HepG2 (cell line): Measurements from ENCODE around the gene UVSSA. TPM values are rescaled to one million over a fixed set of nuclear protein-coding genes. Genes with fewer than 3 reads are reported as not detected.

Experiments used
- ARHGAP35 ChIP-seq: sonication (generic); formaldehyde crosslinking; IDR thresholded peaks from 2 replicates; pipeline ENCODE4 v1.9.0; 2022; ENCODE audit warnings: mild to moderate bottlenecking, inconsistent platforms, moderate library complexity, missing genetic modification reagents, borderline replicate concordance
- CC2D1A ChIP-seq: sonication (generic); formaldehyde crosslinking; IDR thresholded peaks from 2 replicates; pipeline ENCODE4 v1.8.1; 2023; ENCODE audit warnings: mild to moderate bottlenecking, missing genetic modification reagents
- EEA1 ChIP-seq: sonication (generic); formaldehyde crosslinking; IDR thresholded peaks from 2 replicates; pipeline ENCODE4 v1.5.1; 2020; ENCODE audit warnings: mild to moderate bottlenecking, missing genetic modification reagents, borderline replicate concordance
- ESRRA ChIP-seq: sonication (generic); formaldehyde crosslinking; IDR thresholded peaks from 2 replicates; pipeline ENCODE4 v1.5.1; 2020; ENCODE audit warnings: mild to moderate bottlenecking, low read depth, missing genetic modification reagents
- GABPA ChIP-seq, 2 experiments: IDR thresholded peaks; 2 replicates each; pipeline ENCODE4 v1.6.1; 2011 to 2016; ENCODE audit warnings: low read depth in 2 of 2, low read length in 1 of 2, missing biosample characterization in 1 of 2, missing genetic modification characterization in 1 of 2
- KMT2A ChIP-seq: sonication (generic); formaldehyde crosslinking; IDR thresholded peaks from 2 replicates; pipeline ENCODE4 v1.4.0; 2020; ENCODE audit warnings: missing genetic modification reagents
- MED13 ChIP-seq: sonication (generic); formaldehyde crosslinking; IDR thresholded peaks from 2 replicates; pipeline ENCODE4 v1.5.0; 2020; ENCODE audit warnings: missing genetic modification reagents
- MEIS2 ChIP-seq: sonication (generic); formaldehyde crosslinking; IDR thresholded peaks from 2 replicates; pipeline ENCODE4 v1.9.0; 2021; ENCODE audit warnings: mild to moderate bottlenecking, missing genetic modification reagents
- MIXL1 ChIP-seq: IDR thresholded peaks from 2 replicates; pipeline ENCODE4 v1.6.1; 2016
- NBN ChIP-seq: fragments of 450-650 bp; conservative IDR thresholded peaks from 2 replicates; pipeline ENCODE4 v1.6.1; 2017
- NR1H2 ChIP-seq: sonication (generic); formaldehyde crosslinking; IDR thresholded peaks from 2 replicates; pipeline ENCODE4 v1.8.1; 2022; ENCODE audit warnings: low read depth, missing genetic modification reagents, borderline replicate concordance
- SSRP1 ChIP-seq: IDR thresholded peaks from 2 replicates; pipeline ENCODE4 v1.6.1; 2016; ENCODE audit warnings: control low read depth
- ZC3H4 ChIP-seq: sonication (generic); formaldehyde crosslinking; IDR thresholded peaks from 2 replicates; pipeline ENCODE4 v1.4.0; 2020; ENCODE audit warnings: missing genetic modification reagents, borderline replicate concordance
- ZNF550 ChIP-seq: sonication (generic); formaldehyde crosslinking; IDR thresholded peaks from 2 replicates; pipeline ENCODE4 v1.4.0; 2020; ENCODE audit warnings: mild to moderate bottlenecking, missing genetic modification reagents, borderline replicate concordance
- ZNF563 ChIP-seq: sonication (generic); formaldehyde crosslinking; IDR thresholded peaks from 2 replicates; pipeline ENCODE4 v1.8.0; 2022; ENCODE audit warnings: mild to moderate bottlenecking, moderate library complexity, missing genetic modification reagents
- polyA plus RNA-seq, 8 experiments: library from polyadenylated mRNA; depleted of rRNA in 3 of 8; stranded (reverse) in 7 of 8; unstranded in 1 of 8; fragments of >200 nt; fragmentation: Illumina TruSeq in 4 of 8; extraction: Trizol in 4 of 8; gene quantifications; 2 replicates each; pipeline versions ENCODE4 v1.2.1 to v1.2.3, GENCODE V29; 2011 to 2016; ENCODE audit warnings: low read depth in 4 of 8, missing spikeins in 1 of 8, mixed read lengths in 1 of 8; ENCODE audit not compliant: insufficient read depth in 1 of 8
- total RNA-seq, 5 experiments: library from RNA; depleted of rRNA; stranded (reverse); fragments of >200 nt; fragmentation: Illumina TruSeq; extraction: Trizol; gene quantifications; 2 replicates each; pipeline ENCODE4 v1.2.3, GENCODE V29; 2016; ENCODE audit warnings: low read depth in 1 of 5
- TF ChIP-seq, protein P1 (sequence below): sonication (generic); formaldehyde crosslinking; IDR thresholded peaks from 2 replicates; pipeline ENCODE4 v1.4.0; 2020; ENCODE audit warnings: missing genetic modification reagents, borderline replicate concordance
- TF ChIP-seq, protein P2 (sequence below): sonication (generic); formaldehyde crosslinking; conservative IDR thresholded peaks from 2 replicates; pipeline ENCODE4 v1.8.0; 2022; ENCODE audit warnings: mild to moderate bottlenecking, moderate library complexity, missing genetic modification reagents
- TF ChIP-seq, protein P3 (sequence below): sonication (generic); formaldehyde crosslinking; IDR thresholded peaks from 2 replicates; pipeline ENCODE4 v1.4.0; 2020; ENCODE audit warnings: missing genetic modification reagents, low read depth, mild to moderate bottlenecking, borderline replicate concordance
- TF ChIP-seq, protein P4 (sequence below): sonication (generic); formaldehyde crosslinking; IDR thresholded peaks from 2 replicates; pipeline ENCODE4 v1.5.0; 2020; ENCODE audit warnings: missing genetic modification reagents, mild to moderate bottlenecking, borderline replicate concordance
- TF ChIP-seq, protein P5 (sequence below): sonication (generic); formaldehyde crosslinking; IDR thresholded peaks from 2 replicates; pipeline ENCODE4 v1.4.0; 2020; ENCODE audit warnings: missing genetic modification reagents, borderline replicate concordance

UVSSA gene
- total and polyA plus RNA-seq, 2 of the 13 experiments (the other 11 are each of a cell fraction or from before 2014, with no cell fraction given), result 4.6 to 8.4 TPM

DNA sequence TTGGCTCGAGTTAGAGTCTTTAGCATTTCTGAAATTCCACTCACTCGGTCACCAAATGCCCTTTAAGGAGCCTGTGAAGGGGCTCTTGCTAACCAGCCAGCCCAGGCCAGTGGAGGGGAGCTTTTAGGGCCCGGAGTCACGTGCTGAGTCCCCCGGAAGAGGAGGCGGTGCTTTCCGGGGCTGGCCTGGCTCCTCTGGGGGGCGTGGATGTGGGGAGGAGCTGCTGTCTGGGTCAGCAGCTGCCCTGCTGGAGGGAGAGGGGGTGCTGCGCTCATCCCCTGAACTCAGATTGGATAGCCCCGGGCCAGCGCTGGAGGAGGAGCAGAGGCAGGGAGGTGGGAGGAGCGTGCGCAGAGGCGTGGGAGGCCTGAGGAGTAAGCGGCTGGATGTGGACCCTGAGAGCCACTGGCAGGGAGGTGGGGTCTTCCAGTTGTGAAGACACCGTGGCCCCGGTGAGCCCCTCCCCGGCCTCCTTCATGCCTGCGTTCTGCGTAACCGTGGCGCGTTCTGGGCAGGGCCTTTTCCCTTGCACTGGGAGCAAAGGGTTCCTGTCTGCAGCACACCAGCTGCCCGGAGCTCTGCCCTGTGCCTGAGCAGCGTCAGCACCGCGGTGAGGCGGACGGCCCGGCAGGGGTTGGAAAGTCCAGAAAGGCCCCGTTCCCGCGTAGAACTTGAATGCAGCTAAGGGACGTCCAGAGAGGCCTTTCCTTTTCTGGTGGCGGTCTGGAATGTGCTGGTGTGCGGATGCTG is 37.6 kb upstream of the UVSSA start (continued):
- TF ChIP-seq, protein P1, sequence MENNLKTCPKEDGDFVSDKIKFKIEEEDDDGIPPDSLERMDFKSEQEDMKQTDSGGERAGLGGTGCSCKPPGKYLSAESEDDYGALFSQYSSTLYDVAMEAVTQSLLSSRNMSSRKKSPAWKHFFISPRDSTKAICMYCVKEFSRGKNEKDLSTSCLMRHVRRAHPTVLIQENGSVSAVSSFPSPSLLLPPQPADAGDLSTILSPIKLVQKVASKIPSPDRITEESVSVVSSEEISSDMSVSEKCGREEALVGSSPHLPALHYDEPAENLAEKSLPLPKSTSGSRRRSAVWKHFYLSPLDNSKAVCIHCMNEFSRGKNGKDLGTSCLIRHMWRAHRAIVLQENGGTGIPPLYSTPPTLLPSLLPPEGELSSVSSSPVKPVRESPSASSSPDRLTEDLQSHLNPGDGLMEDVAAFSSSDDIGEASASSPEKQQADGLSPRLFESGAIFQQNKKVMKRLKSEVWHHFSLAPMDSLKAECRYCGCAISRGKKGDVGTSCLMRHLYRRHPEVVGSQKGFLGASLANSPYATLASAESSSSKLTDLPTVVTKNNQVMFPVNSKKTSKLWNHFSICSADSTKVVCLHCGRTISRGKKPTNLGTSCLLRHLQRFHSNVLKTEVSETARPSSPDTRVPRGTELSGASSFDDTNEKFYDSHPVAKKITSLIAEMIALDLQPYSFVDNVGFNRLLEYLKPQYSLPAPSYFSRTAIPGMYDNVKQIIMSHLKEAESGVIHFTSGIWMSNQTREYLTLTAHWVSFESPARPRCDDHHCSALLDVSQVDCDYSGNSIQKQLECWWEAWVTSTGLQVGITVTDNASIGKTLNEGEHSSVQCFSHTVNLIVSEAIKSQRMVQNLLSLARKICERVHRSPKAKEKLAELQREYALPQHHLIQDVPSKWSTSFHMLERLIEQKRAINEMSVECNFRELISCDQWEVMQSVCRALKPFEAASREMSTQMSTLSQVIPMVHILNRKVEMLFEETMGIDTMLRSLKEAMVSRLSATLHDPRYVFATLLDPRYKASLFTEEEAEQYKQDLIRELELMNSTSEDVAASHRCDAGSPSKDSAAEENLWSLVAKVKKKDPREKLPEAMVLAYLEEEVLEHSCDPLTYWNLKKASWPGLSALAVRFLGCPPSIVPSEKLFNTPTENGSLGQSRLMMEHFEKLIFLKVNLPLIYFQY, result peak; percentile 18; the same call in 1 of the 2 replicates
- TF ChIP-seq ESRRA (no peak), SSRP1 (CRISPR knock-in tag) (no peak), ARHGAP35 (CRISPR knock-in tag) (no peak), EEA1 (peak; percentile 34; the same call in 1 of the 2 replicates), MED13 (no peak), GABPA (IDR thresholded peaks at IDR 0.05; ENCODE audit: low read depth, low read length) (no peak), GABPA (CRISPR knock-in tag; IDR thresholded peaks at IDR 0.05; ENCODE audit: low read depth) (peak; percentile 92), KMT2A (peak; percentile 37; the same call in 1 of the 2 replicates), ZNF550 (CRISPR knock-in tag) (no peak), ZC3H4 (CRISPR knock-in tag) (no peak), NR1H2 (CRISPR knock-in tag) (no peak), ZNF563 (CRISPR knock-in tag) (peak; percentile 54; the same call in 1 of the 2 replicates), NBN (no peak), MEIS2 (CRISPR knock-in tag) (no peak), MIXL1 (no peak), CC2D1A (CRISPR knock-in tag) (no peak)
- TF ChIP-seq, protein P2, sequence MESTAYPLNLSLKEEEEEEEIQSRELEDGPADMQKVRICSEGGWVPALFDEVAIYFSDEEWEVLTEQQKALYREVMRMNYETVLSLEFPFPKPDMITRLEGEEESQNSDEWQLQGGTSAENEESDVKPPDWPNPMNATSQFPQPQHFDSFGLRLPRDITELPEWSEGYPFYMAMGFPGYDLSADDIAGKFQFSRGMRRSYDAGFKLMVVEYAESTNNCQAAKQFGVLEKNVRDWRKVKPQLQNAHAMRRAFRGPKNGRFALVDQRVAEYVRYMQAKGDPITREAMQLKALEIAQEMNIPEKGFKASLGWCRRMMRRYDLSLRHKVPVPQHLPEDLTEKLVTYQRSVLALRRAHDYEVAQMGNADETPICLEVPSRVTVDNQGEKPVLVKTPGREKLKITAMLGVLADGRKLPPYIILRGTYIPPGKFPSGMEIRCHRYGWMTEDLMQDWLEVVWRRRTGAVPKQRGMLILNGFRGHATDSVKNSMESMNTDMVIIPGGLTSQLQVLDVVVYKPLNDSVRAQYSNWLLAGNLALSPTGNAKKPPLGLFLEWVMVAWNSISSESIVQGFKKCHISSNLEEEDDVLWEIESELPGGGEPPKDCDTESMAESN (CRISPR knock-in tag), result 0 out of 2 replicates have a peak, but pooled peaks have one; percentile 19
- TF ChIP-seq, protein P3, sequence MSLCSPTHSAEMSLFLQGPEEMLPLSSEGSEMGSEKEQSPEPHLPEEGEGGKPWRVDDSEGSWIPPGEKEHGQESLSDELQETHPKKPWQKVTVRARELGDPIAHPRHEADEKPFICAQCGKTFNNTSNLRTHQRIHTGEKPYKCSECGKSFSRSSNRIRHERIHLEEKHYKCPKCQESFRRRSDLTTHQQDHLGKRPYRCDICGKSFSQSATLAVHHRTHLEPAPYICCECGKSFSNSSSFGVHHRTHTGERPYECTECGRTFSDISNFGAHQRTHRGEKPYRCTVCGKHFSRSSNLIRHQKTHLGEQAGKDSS (CRISPR knock-in tag), result no peak
- TF ChIP-seq, protein P4, sequence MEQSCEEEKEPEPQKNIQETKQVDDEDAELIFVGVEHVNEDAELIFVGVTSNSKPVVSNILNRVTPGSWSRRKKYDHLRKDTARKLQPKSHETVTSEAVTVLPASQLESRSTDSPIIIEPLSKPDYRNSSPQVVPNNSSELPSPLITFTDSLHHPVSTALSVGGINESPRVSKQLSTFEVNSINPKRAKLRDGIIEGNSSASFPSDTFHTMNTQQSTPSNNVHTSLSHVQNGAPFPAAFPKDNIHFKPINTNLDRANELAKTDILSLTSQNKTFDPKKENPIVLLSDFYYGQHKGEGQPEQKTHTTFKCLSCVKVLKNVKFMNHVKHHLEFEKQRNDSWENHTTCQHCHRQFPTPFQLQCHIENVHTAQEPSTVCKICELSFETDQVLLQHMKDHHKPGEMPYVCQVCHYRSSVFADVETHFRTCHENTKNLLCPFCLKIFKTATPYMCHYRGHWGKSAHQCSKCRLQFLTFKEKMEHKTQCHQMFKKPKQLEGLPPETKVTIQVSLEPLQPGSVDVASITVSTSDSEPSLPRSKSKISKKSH (CRISPR knock-in tag), result no peak
- TF ChIP-seq, protein P5, sequence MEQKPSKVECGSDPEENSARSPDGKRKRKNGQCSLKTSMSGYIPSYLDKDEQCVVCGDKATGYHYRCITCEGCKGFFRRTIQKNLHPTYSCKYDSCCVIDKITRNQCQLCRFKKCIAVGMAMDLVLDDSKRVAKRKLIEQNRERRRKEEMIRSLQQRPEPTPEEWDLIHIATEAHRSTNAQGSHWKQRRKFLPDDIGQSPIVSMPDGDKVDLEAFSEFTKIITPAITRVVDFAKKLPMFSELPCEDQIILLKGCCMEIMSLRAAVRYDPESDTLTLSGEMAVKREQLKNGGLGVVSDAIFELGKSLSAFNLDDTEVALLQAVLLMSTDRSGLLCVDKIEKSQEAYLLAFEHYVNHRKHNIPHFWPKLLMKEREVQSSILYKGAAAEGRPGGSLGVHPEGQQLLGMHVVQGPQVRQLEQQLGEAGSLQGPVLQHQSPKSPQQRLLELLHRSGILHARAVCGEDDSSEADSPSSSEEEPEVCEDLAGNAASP (CRISPR knock-in tag), result no peak
